GM19372 (cell line): ENCODE measurements around the gene PSMA6.
"Not testable (repeated sequence)": the region's sequence is repeated elsewhere in the genome, so short reads cannot be mapped to it uniquely, and the experiment has no call there.

Experiments
- ATAC-seq: cut with Tn5 transposase; IDR thresholded peaks from one replicate; pipeline ENCODE4 v1.9.1; 2021; ENCODE audit warnings: mild to moderate bottlenecking, low read depth, moderate library complexity; ENCODE audit not compliant: unreplicated experiment

PSMA6 gene

GRCh38 chr14:35281341-35281740 is 10.8 kb upstream of the PSMA6 start:
- ATAC-seq, result no peak

GRCh38 chr14:35284506-35284905 is 7.7 kb upstream of the PSMA6 start:
- ATAC-seq, result no peak

- ATAC-seq, result peak; percentile 65
These were observed 6.8 kb upstream of the PSMA6 start for GRCh38 chr14:35285168-35286002.

GRCh38 chr14:35286003-35286600 is 6.1 kb upstream of the PSMA6 start:
- no peak for ATAC-seq

GRCh38 chr14:35286707-35287106 is 5.5 kb upstream of the PSMA6 start:
- no peak for ATAC-seq

- no peak for ATAC-seq
These were observed 4.7 kb upstream of the PSMA6 start for GRCh38 chr14:35287431-35288013.

- no peak for ATAC-seq
These were observed 2.6 kb upstream of the PSMA6 start for GRCh38 chr14:35289623-35290022.

- peak; percentile 4 for ATAC-seq
These were observed 784 bp downstream of the PSMA6 start for GRCh38 chr14:35292770-35293561.

GRCh38 chr14:35295845-35296161 is 3.6 kb downstream of the PSMA6 start:
- ATAC-seq, result no peak

- ATAC-seq, result no peak
These were observed 4.4 kb downstream of the PSMA6 start for GRCh38 chr14:35296545-35296944.

- no peak for ATAC-seq
These were observed 5.5 kb downstream of the PSMA6 start for GRCh38 chr14:35297706-35298105.

GRCh38 chr14:35298351-35298750 is 6.2 kb downstream of the PSMA6 start:
- ATAC-seq, result no peak

- ATAC-seq, result no peak
These were observed 7.5 kb downstream of the PSMA6 start for GRCh38 chr14:35299708-35300107.

GRCh38 chr14:35300228-35300627 is 8.0 kb downstream of the PSMA6 start:
- no peak for ATAC-seq

GRCh38 chr14:35301334-35301733 is 9.2 kb downstream of the PSMA6 start:
- not testable (repeated sequence) for ATAC-seq

- ATAC-seq, result no peak
These were observed 9.8 kb downstream of the PSMA6 start for GRCh38 chr14:35301735-35302528.

GRCh38 chr14:35303149-35303935 is 11.2 kb downstream of the PSMA6 start:
- no peak for ATAC-seq

GRCh38 chr14:35304812-35305462 is 12.8 kb downstream of the PSMA6 start:
- ATAC-seq, result no peak

- ATAC-seq, result no peak
These were observed 13.5 kb downstream of the PSMA6 start for GRCh38 chr14:35305633-35306032.
